Small intestine (tissue), 7 donors: ENCODE results near the gene ACSM4. TPM values are rescaled to one million over a fixed set of nuclear protein-coding genes. Genes with fewer than 3 reads are reported as not detected.
"Not testable (repeated sequence)": the region's sequence is repeated elsewhere in the genome, so short reads cannot be mapped to it uniquely, and the experiment has no call there.

ENCODE experiments used
- DNase-seq, 2 donors: peaks; one replicate each; pipeline versions ENCODE4 v3.0.0 to v3.0.0-alpha.2; 2013
- FAIRE-seq: peaks from 2 replicates; lab custom pipeline; 2012; peaks lifted over from hg19 to GRCh38; lab: Jason Lieb, UNC
- H3K27ac ChIP-seq, 3 donors: one replicate each; pipeline ENCODE4 v1.5.1; 2013; ENCODE audit warnings: low read length in 2 of 3, mild to moderate bottlenecking in 2 of 3, control low read depth in 1 of 3, inconsistent platforms in 1 of 3, low read depth in 1 of 3, moderate library complexity in 1 of 3
- H3K27me3 ChIP-seq, 3 donors: one replicate each; pipeline ENCODE4 v1.6.1; 2013; ENCODE audit warnings: low read length in 3 of 3, inconsistent platforms in 1 of 3; ENCODE audit not compliant: control insufficient read depth in 3 of 3, insufficient read depth in 3 of 3
- H3K36me3 ChIP-seq, 3 donors: one replicate each; pipeline ENCODE4 v1.6.1; 2013; ENCODE audit warnings: low read length in 3 of 3, inconsistent platforms in 1 of 3, low read depth in 1 of 3, mild to moderate bottlenecking in 1 of 3, moderate library complexity in 1 of 3; ENCODE audit not compliant: control insufficient read depth in 3 of 3, insufficient read depth in 2 of 3
- H3K4me1 ChIP-seq, 3 donors: one replicate each; pipeline ENCODE4 v1.6.1; 2013; ENCODE audit warnings: low read length in 2 of 3, inconsistent platforms in 1 of 3, low read depth in 1 of 3, mild to moderate bottlenecking in 1 of 3, moderate library complexity in 1 of 3; ENCODE audit not compliant: control insufficient read depth in 3 of 3, insufficient read depth in 2 of 3
- H3K4me3 ChIP-seq, 3 donors: one replicate each; pipeline ENCODE4 v1.5.1; 2013; ENCODE audit warnings: low read length in 3 of 3, control low read depth in 1 of 3, inconsistent platforms in 1 of 3, low read depth in 1 of 3, mild to moderate bottlenecking in 1 of 3, moderate library complexity in 1 of 3
- H3K9me3 ChIP-seq, 2 donors: one replicate each; pipeline ENCODE4 v1.6.1; 2013; ENCODE audit warnings: low read depth in 1 of 2, low read length in 1 of 2; ENCODE audit not compliant: control insufficient read depth in 2 of 2, insufficient read depth in 1 of 2
- WGBS, 3 donors: extraction: QIAGEN DNeasy Blood & Tissue Kit; methylation state at CpG; one replicate each; pipeline ENCODE4 v1.1.7; 2013; 5-methylcytosine and 5-hydroxymethylcytosine counted together
- polyA plus RNA-seq, 4 donors: library from polyadenylated mRNA; stranded (reverse) in 3 of 4; unstranded in 1 of 4; fragments of 200-250 nt in 3 of 4; fragments of 120-200 nt in 1 of 4; gene quantifications; one replicate each; pipeline versions ENCODE4 v1.2.1 to v1.2.3, GENCODE V29; 2013
- donor health status: healthy with polysubstance abuse.
- donor health status: control.
- donor health status: control.
- donor health status: Bipolar disorder and iron deficiency.
- donor health status: healthy.

ACSM4 gene
- polyA plus RNA-seq, 4 donors = not detected

GRCh38 chr12:7319930-7320329 is 16.1 kb downstream of the ACSM4 start:
- H3K27me3 ChIP-seq = no peaks in the 10 kb centered on the region
- H3K4me1 ChIP-seq = no peaks in the 10 kb centered on the region
- H3K36me3 ChIP-seq = no peaks in the 10 kb centered on the region
- WGBS, 3 donors = 84 to 100% (median 87%) methylated on average over 2 of the region's 2 CpGs
- H3K9me3 ChIP-seq = no peaks in the 10 kb centered on the region
- no peak overlapping the region for H3K4me3 ChIP-seq
- FAIRE-seq = no peak
- DNase-seq = no peak
- H3K27ac ChIP-seq = no peak overlapping the region

- H3K27ac ChIP-seq = no peak overlapping the region
- no peak overlapping the region for H3K4me3 ChIP-seq
- WGBS, 3 donors = 52 to 62% (median 55%) methylated on average over 2 of the region's 2 CpGs
- H3K4me1 ChIP-seq = no peaks in the 10 kb centered on the region
- no peak for FAIRE-seq
- no peaks in the 10 kb centered on the region for H3K36me3 ChIP-seq
- no peaks in the 10 kb centered on the region for H3K27me3 ChIP-seq
- no peaks in the 10 kb centered on the region for H3K9me3 ChIP-seq
- DNase-seq = no peak
Observed at GRCh38 chr12:7321624-7322023, 17.8 kb downstream of the ACSM4 start.

- no peak overlapping the region for H3K27ac ChIP-seq
- WGBS, 3 donors = 75 to 82% (median 78%) methylated on average over 5 of the region's 5 CpGs
- H3K36me3 ChIP-seq = no peaks in the 10 kb centered on the region
- H3K9me3 ChIP-seq = no peaks in the 10 kb centered on the region
- FAIRE-seq = no peak
- H3K27me3 ChIP-seq = no peaks in the 10 kb centered on the region
- H3K4me3 ChIP-seq = no peak overlapping the region
- no peak for DNase-seq
- H3K4me1 ChIP-seq = no peaks in the 10 kb centered on the region
Observed at GRCh38 chr12:7322599-7322998, 18.7 kb downstream of the ACSM4 start.

GRCh38 chr12:7324176-7324575 is 20.3 kb downstream of the ACSM4 start:
- WGBS, 3 donors = 74 to 82% (median 79%) methylated on average over 5 of the region's 5 CpGs

GRCh38 chr12:7327918-7328317 is 24.0 kb downstream of the ACSM4 start:
- Histone ChIP-seq H3K36me3 (no peaks in the 10 kb centered on the region), H3K27ac (no peak overlapping the region), H3K4me1 (no peaks in the 10 kb centered on the region), H3K27me3 (no peaks in the 10 kb centered on the region), H3K9me3 (no peaks in the 10 kb centered on the region), H3K4me3 (no peak overlapping the region)
- 55 to 69% (median 60%) methylated on average over 7 of the region's 7 CpGs for WGBS, 3 donors
- DNase-seq (no peak), FAIRE-seq (no peak)

More at GRCh38 chr12:7324176-7324575, 20.3 kb downstream of the ACSM4 start:
- H3K36me3 ChIP-seq = no peaks in the 10 kb centered on the region
- H3K4me3 ChIP-seq = no peak overlapping the region
- DNase-seq (no peak), FAIRE-seq (no peak)
- H3K4me1 ChIP-seq = no peaks in the 10 kb centered on the region
- no peak overlapping the region for H3K27ac ChIP-seq
- H3K27me3 ChIP-seq = no peaks in the 10 kb centered on the region
- H3K9me3 ChIP-seq = no peaks in the 10 kb centered on the region

GRCh38 chr12:7337790-7338189 is 33.9 kb downstream of the ACSM4 start:
- H3K27me3 ChIP-seq, H3K4me3 ChIP-seq, H3K27ac ChIP-seq, FAIRE-seq, H3K36me3 ChIP-seq, H3K4me1 ChIP-seq, H3K9me3 ChIP-seq, DNase-seq: not testable (repeated sequence)
- WGBS, 3 donors = 80 to 86% (median 83%) methylated on average over 5 of the region's 5 CpGs

- FAIRE-seq (no peak), DNase-seq (peak in 1 of 2 donors; percentile 9)
- no peak overlapping the region for H3K27ac ChIP-seq
- 4 to 54% (median 32%) methylated on average over 1 of the region's 1 CpG for WGBS, 3 donors
- no peaks in the 10 kb centered on the region for H3K27me3 ChIP-seq
- H3K9me3 ChIP-seq = peaks cover 0 to 5% of the 10 kb centered on the region in 2 donors
- no peaks in the 10 kb centered on the region for H3K36me3 ChIP-seq
- H3K4me3 ChIP-seq = no peak overlapping the region
- no peaks in the 10 kb centered on the region for H3K4me1 ChIP-seq
Observed at GRCh38 chr12:7339675-7340074, 35.8 kb downstream of the ACSM4 start.

- H3K9me3 ChIP-seq = peaks cover 0 to 8% of the 10 kb centered on the region in 2 donors
- H3K27me3 ChIP-seq = no peaks in the 10 kb centered on the region
- no peak for DNase-seq
- no peak overlapping the region for H3K27ac ChIP-seq
- no peak overlapping the region for H3K4me3 ChIP-seq
- no peak for FAIRE-seq
- H3K4me1 ChIP-seq = no peaks in the 10 kb centered on the region
- no peaks in the 10 kb centered on the region for H3K36me3 ChIP-seq
Observed at GRCh38 chr12:7344833-7345606, 41.1 kb downstream of the ACSM4 start.
